GM23338 (cell line): Measurements from ENCODE around the gene TARS2. TPM values are rescaled to one million over a fixed set of nuclear protein-coding genes. Genes with fewer than 3 reads are reported as not detected.

Experiments used
- ATAC-seq: fragments of 200-7000 bp; cut with Tn5 transposase; 3 replicates; pipeline ENCODE4 v1.9.1; 2020
- DNase-seq: peaks from one replicate; pipeline ENCODE4 v3.0.0-alpha.2; 2015; ENCODE audit warnings: low spot score
- H2AFZ ChIP-seq: fragments of 200-600 bp; sonication (generic); 2 replicates; pipeline ENCODE4 v1.8.0; 2016; ENCODE audit warnings: antibody characterized with exemption, mild to moderate bottlenecking, moderate library complexity
- H3F3A ChIP-seq: fragments of 200-600 bp; sonication (generic); replicated peaks from 2 replicates; pipeline ENCODE4 v1.8.0; 2017; ENCODE audit warnings: antibody characterized with exemption, mixed run types, low read depth
- H3K27ac ChIP-seq: fragments of 200-600 bp; sonication (generic); 2 replicates; pipeline ENCODE4 v1.6.1; 2016; ENCODE audit warnings: low read depth
- H3K27me3 ChIP-seq: fragments of 200-600 bp; sonication (generic); 2 replicates; pipeline ENCODE4 v1.8.0; 2016; ENCODE audit warnings: mild to moderate bottlenecking, mixed run types, moderate library complexity; ENCODE audit not compliant: insufficient read depth
- H3K36me3 ChIP-seq: fragments of 200-600 bp; sonication (generic); 2 replicates; pipeline ENCODE4 v1.8.0; 2016; ENCODE audit warnings: mild to moderate bottlenecking; ENCODE audit not compliant: insufficient read depth
- H3K4me1 ChIP-seq: fragments of 200-600 bp; sonication (generic); 2 replicates; pipeline ENCODE4 v1.8.0; 2016; ENCODE audit warnings: mild to moderate bottlenecking, moderate library complexity; ENCODE audit not compliant: insufficient read depth
- H3K4me2 ChIP-seq: fragments of 200-600 bp; sonication (generic); 2 replicates; pipeline ENCODE4 v1.7.1; 2017; ENCODE audit warnings: mixed run types
- H3K4me3 ChIP-seq: fragments of 200-600 bp; sonication (generic); 2 replicates; pipeline ENCODE4 v1.6.1; 2016; ENCODE audit warnings: mixed run types
- H3K79me2 ChIP-seq: fragments of 200-600 bp; sonication (generic); replicated peaks from 2 replicates; pipeline ENCODE4 v1.8.0; 2017; ENCODE audit warnings: mild to moderate bottlenecking; ENCODE audit not compliant: insufficient read depth
- H3K9me2 ChIP-seq: fragments of 200-600 bp; sonication (generic); 2 replicates; pipeline ENCODE4 v1.8.0; 2017; ENCODE audit not compliant: insufficient read depth
- H4K20me1 ChIP-seq: fragments of 200-600 bp; sonication (generic); replicated peaks from 2 replicates; pipeline ENCODE4 v1.8.0; 2017; ENCODE audit warnings: mild to moderate bottlenecking; ENCODE audit not compliant: insufficient read depth
- H3K27ac Mint-ChIP-seq: 2 replicates; pipeline ENCODE4 v1.8.0; 2020; ENCODE audit warnings: inconsistent platforms, mild to moderate bottlenecking, moderate library complexity, mixed read lengths
- H3K27me3 Mint-ChIP-seq: 3 replicates; pipeline ENCODE4 v1.8.0; 2022; ENCODE audit warnings: low read depth, mild to moderate bottlenecking, moderate library complexity, mixed read lengths, inconsistent platforms; ENCODE audit not compliant: insufficient read depth, poor library complexity
- H3K36me3 Mint-ChIP-seq: 3 replicates; pipeline ENCODE4 v1.8.0; 2021; ENCODE audit warnings: low read depth, mild to moderate bottlenecking, inconsistent platforms, moderate library complexity, mixed read lengths
- H3K4me1 Mint-ChIP-seq: 3 replicates; pipeline ENCODE4 v1.8.0; 2020; ENCODE audit warnings: mild to moderate bottlenecking, inconsistent platforms, mixed read lengths
- H3K4me3 Mint-ChIP-seq: 3 replicates; pipeline ENCODE4 v1.8.0; 2021; ENCODE audit warnings: moderate library complexity, mild to moderate bottlenecking, inconsistent platforms, mixed read lengths
- H3K9me3 Mint-ChIP-seq: 3 replicates; pipeline ENCODE4 v1.8.0; 2020; ENCODE audit warnings: moderate library complexity, mild to moderate bottlenecking, inconsistent platforms, mixed read lengths
- CREB1 ChIP-seq: fragments of 250-450 bp; sonication (Bioruptor Pico); IDR thresholded peaks from 2 replicates; pipeline ENCODE4 v1.5.0; 2020; ENCODE audit warnings: low read depth, mild to moderate bottlenecking, moderate library complexity
- CTCF ChIP-seq, 2 experiments: fragments of 200-600 bp in 1 of 2; sonication (generic) in 1 of 2; conservative IDR thresholded peaks; 2 replicates each; pipeline versions ENCODE4 v1.5.1 to v1.6.1; 2016 to 2017; ENCODE audit warnings: antibody characterized with exemption in 2 of 2, low read depth in 2 of 2, mild to moderate bottlenecking in 2 of 2, moderate library complexity in 1 of 2
- ETS1 ChIP-seq: IDR thresholded peaks from 2 replicates; pipeline ENCODE4 v1.6.1; 2016; ENCODE audit warnings: antibody characterized with exemption
- EZH2 ChIP-seq: fragments of 200-600 bp; sonication (generic); IDR thresholded peaks from one replicate; pipeline ENCODE4 v1.8.0; 2017; ENCODE audit warnings: antibody characterized with exemption, mild to moderate bottlenecking, low read depth; ENCODE audit not compliant: unreplicated experiment
- EZH2phosphoT487 ChIP-seq: fragments of 200-600 bp; sonication (generic); IDR thresholded peaks from one replicate; pipeline ENCODE4 v1.8.1; 2018; ENCODE audit warnings: antibody characterized with exemption; ENCODE audit not compliant: unreplicated experiment
- JUNB ChIP-seq: IDR thresholded peaks from one replicate; pipeline ENCODE4 v1.6.1; 2016; ENCODE audit warnings: antibody characterized with exemption; ENCODE audit not compliant: unreplicated experiment
- NANOG ChIP-seq: IDR thresholded peaks from 2 replicates; pipeline ENCODE4 v1.6.1; 2016; ENCODE audit warnings: antibody characterized with exemption, borderline replicate concordance
- POLR2AphosphoS5 ChIP-seq: IDR thresholded peaks from 2 replicates; pipeline ENCODE4 v1.6.1; 2016; ENCODE audit warnings: antibody characterized with exemption, low read depth
- REST ChIP-seq: IDR thresholded peaks from one replicate; pipeline ENCODE4 v1.6.1; 2018; ENCODE audit warnings: antibody characterized with exemption; ENCODE audit not compliant: unreplicated experiment
- STAT1 ChIP-seq: IDR thresholded peaks from one replicate; pipeline ENCODE4 v1.6.1; 2016; ENCODE audit warnings: antibody characterized with exemption; ENCODE audit not compliant: unreplicated experiment
- ZNF114 ChIP-seq: fragments of 250-450 bp; sonication (Bioruptor Pico); IDR thresholded peaks from 2 replicates; pipeline ENCODE4 v1.5.0; 2020; ENCODE audit warnings: mild to moderate bottlenecking, moderate library complexity
- ZNF331 ChIP-seq: fragments of 250-450 bp; sonication (Bioruptor Pico); IDR thresholded peaks from 2 replicates; pipeline ENCODE4 v1.5.0; 2020; ENCODE audit warnings: low read depth, mild to moderate bottlenecking, moderate library complexity
- ZNF462 ChIP-seq: fragments of 250-450 bp; sonication (Bioruptor Pico); IDR thresholded peaks from 2 replicates; pipeline ENCODE4 v1.5.0; 2020; ENCODE audit warnings: mild to moderate bottlenecking, moderate library complexity
- polyA plus RNA-seq: library from polyadenylated mRNA; unstranded; fragments of >200 nt; fragmentation: Nextera tagmentation; extraction: Ambion mirVana; gene quantifications from 2 replicates; pipeline ENCODE4 v1.2.1, GENCODE V29; 2016
- total RNA-seq: library from RNA; depleted of rRNA; stranded (reverse); fragments of >200 nt; shearing (Covaris generic); gene quantifications from 2 replicates; pipeline ENCODE4 v1.2.3, GENCODE V29; 2014

The TARS2 gene
- total and polyA plus RNA-seq, 2 experiments from 2014 or later: 19.5 to 28.4 TPM

- Histone ChIP-seq H3K36me3 (0 out of 2 replicates have a peak, but pooled peaks cover 17% of the 10 kb centered on the region), H3K9me2 (no peaks in the 10 kb centered on the region), H3F3A (no peaks in the 10 kb centered on the region; the same call in 1 of the 2 replicates), H3K27me3 (no peaks in the 10 kb centered on the region), H3K27ac (no peak overlapping the region), H4K20me1 (no peaks in the 10 kb centered on the region), H3K79me2 (no peaks in the 10 kb centered on the region), H3K4me3 (no peak overlapping the region), H3K4me1 (no peaks in the 10 kb centered on the region), H3K4me2 (no peak overlapping the region), H2AFZ (no peak overlapping the region)
- ATAC-seq (no peak), DNase-seq (no peak)
- TF ChIP-seq EZH2: no peak
- no peak for TF ChIP-seq EZH2phosphoT487
- TF ChIP-seq ZNF331: no peak
- TF ChIP-seq NANOG: no peak
- TF ChIP-seq CTCF (conservative IDR thresholded peaks at IDR 0.05; ENCODE audit: low read depth in 2 of 2): no peak
- no peak for TF ChIP-seq ETS1
- no peak for TF ChIP-seq REST
- no peak for TF ChIP-seq POLR2AphosphoS5
- TF ChIP-seq STAT1: no peak
- no peak for TF ChIP-seq JUNB
- TF ChIP-seq ZNF114 (CRISPR knock-in tag): no peak
- no peak for TF ChIP-seq ZNF462
- no peak for TF ChIP-seq CREB1
- H3K27me3 Mint-ChIP-seq: peaks cover 28% of the 10 kb centered on the region
- no peak overlapping the region for H3K27ac Mint-ChIP-seq
- H3K4me3 Mint-ChIP-seq: no peak overlapping the region
- H3K4me1 Mint-ChIP-seq: peaks cover 4% of the 10 kb centered on the region; the same call in 2 of the 3 replicates
- no peaks in the 10 kb centered on the region for H3K9me3 Mint-ChIP-seq
- peaks cover 48% of the 10 kb centered on the region for H3K36me3 Mint-ChIP-seq
Observed at GRCh38 chr1:150505431-150505830, 18.2 kb downstream of the TARS2 start.
